HepG2 (cell line): ENCODE data around the gene INTS1. TPM values are rescaled to one million over a fixed set of nuclear protein-coding genes. Genes with fewer than 3 reads are reported as not detected.

ENCODE experiments used
- ATAC-seq: fragments of 200-7000 bp; cut with Tn5 transposase; 3 replicates; pipeline ENCODE4 v1.9.1; 2020; ENCODE audit warnings: mild to moderate bottlenecking, moderate library complexity
- BruUV-seq: library from RNA; stranded (reverse); fragments of 400-500 nt; replicated peaks from 2 replicates; lab custom pipeline; 2021; lab: Mats Ljungman, UMichigan
- CTCF ChIA-PET: fragments of 300-600 bp; formaldehyde crosslinking; extraction: SDS; loops from one replicate; lab custom pipeline; 2021; ENCODE audit warnings: low total read pairs, inconsistent platforms, low intra/inter-chr PET ratio; lab: Yijun Ruan, JAX
- POLR2A ChIA-PET: fragments of 350-600 bp; sonication (Branson Sonifier 250); formaldehyde crosslinking; loops from one replicate; lab custom pipeline; 2020; ENCODE audit warnings: antibody characterized with exemption, inconsistent platforms; lab: Yijun Ruan, JAX
- DNase-seq: peaks from one replicate; pipeline ENCODE4 v3.0.0-alpha.2; 2015; ENCODE audit warnings: low spot score
- FAIRE-seq: peaks from 3 replicates; lab custom pipeline; 2011; peaks lifted over from hg19 to GRCh38; lab: Jason Lieb, UNC
- H2AFZ ChIP-seq: one replicate; pipeline ENCODE4 v1.6.1; 2011; ENCODE audit warnings: low read length, inconsistent platforms
- H3K27ac ChIP-seq: fragments of 300-600 bp; 3 replicates; pipeline ENCODE4 v1.8.0; 2011; ENCODE audit warnings: mixed run types, mild to moderate bottlenecking, mixed read lengths, low read length, inconsistent platforms; ENCODE audit not compliant: insufficient read depth; ENCODE audit errors: extremely low read length
- H3K27me3 ChIP-seq, 2 experiments: fragments of 200-600 bp in 1 of 2; 2 replicates in 1 of 2; 3 replicates in 1 of 2; pipeline versions ENCODE4 v1.6.0 to v1.8.0; 2011; ENCODE audit warnings: low read length in 2 of 2, mild to moderate bottlenecking in 2 of 2, moderate library complexity in 2 of 2, inconsistent platforms in 1 of 2; ENCODE audit not compliant: insufficient read depth in 2 of 2, control insufficient read depth in 1 of 2
- H3K36me3 ChIP-seq, 2 experiments: fragments of 200-600 bp in 1 of 2; replicated peaks in 1 of 2; 2 replicates in 1 of 2; 3 replicates in 1 of 2; pipeline versions ENCODE4 v1.5.1 to v1.8.0; 2011; ENCODE audit warnings: low read length in 2 of 2, inconsistent platforms in 1 of 2; ENCODE audit not compliant: insufficient read depth in 2 of 2, control insufficient read depth in 1 of 2
- H3K4me1 ChIP-seq: 2 replicates; pipeline ENCODE4 v1.5.1; 2012; ENCODE audit warnings: low read length, inconsistent platforms; ENCODE audit not compliant: insufficient read depth
- H3K4me2 ChIP-seq: 2 replicates; pipeline ENCODE4 v1.6.0; 2011; ENCODE audit warnings: low read depth, low read length, inconsistent platforms
- H3K4me3 ChIP-seq, 3 experiments: fragments of 200-600 bp in 1 of 3; sonication (generic), shearing (Covaris generic) in 1 of 3; replicated peaks in 1 of 3; 2 replicates each; pipeline ENCODE4 v1.5.1; 2011 to 2016; ENCODE audit warnings: low read length in 3 of 3, inconsistent platforms in 2 of 3, low read depth in 2 of 3, mild to moderate bottlenecking in 2 of 3, control low read depth in 1 of 3, mixed read lengths in 1 of 3; ENCODE audit not compliant: insufficient read depth in 1 of 3
- H3K79me2 ChIP-seq: one replicate; pipeline ENCODE4 v1.6.1; 2011; ENCODE audit warnings: low read length, inconsistent platforms; ENCODE audit not compliant: insufficient read depth
- H3K9ac ChIP-seq: 2 replicates; pipeline ENCODE4 v1.6.0; 2011; ENCODE audit warnings: mild to moderate bottlenecking, low read depth, low read length, inconsistent platforms; ENCODE audit not compliant: insufficient read depth
- H3K9me3 ChIP-seq: 2 replicates; pipeline ENCODE4 v1.5.1; 2012; ENCODE audit warnings: mild to moderate bottlenecking, low read length
- H4K20me1 ChIP-seq: 2 replicates; pipeline ENCODE4 v1.6.0; 2011; ENCODE audit warnings: inconsistent platforms, mild to moderate bottlenecking, low read length, moderate library complexity; ENCODE audit not compliant: insufficient read depth
- HOXA7 ChIP-seq: sonication (generic); formaldehyde crosslinking; IDR thresholded peaks from 2 replicates; pipeline ENCODE4 v1.8.1; 2022; ENCODE audit warnings: mild to moderate bottlenecking, missing genetic modification reagents, moderate library complexity
- MTERF4 ChIP-seq: sonication (generic); formaldehyde crosslinking; IDR thresholded peaks from 2 replicates; pipeline ENCODE4 v1.8.0; 2023; ENCODE audit warnings: mild to moderate bottlenecking, missing genetic modification reagents
- NFIC ChIP-seq: IDR thresholded peaks from 2 replicates; pipeline ENCODE4 v1.6.1; 2012; ENCODE audit warnings: mild to moderate bottlenecking, low read length, inconsistent platforms
- POGZ ChIP-seq: sonication (generic); formaldehyde crosslinking; IDR thresholded peaks from 2 replicates; pipeline ENCODE4 v1.4.0; 2020; ENCODE audit warnings: mild to moderate bottlenecking, missing genetic modification reagents
- RFX3 ChIP-seq: IDR thresholded peaks from 2 replicates; pipeline ENCODE4 v1.6.1; 2016; ENCODE audit warnings: missing biosample characterization, missing genetic modification reagents
- ZBTB25 ChIP-seq: IDR thresholded peaks from 2 replicates; pipeline ENCODE4 v1.6.1; 2018; ENCODE audit warnings: missing genetic modification reagents
- ZNF383 ChIP-seq: sonication (generic); formaldehyde crosslinking; IDR thresholded peaks from 2 replicates; pipeline ENCODE4 v1.4.0; 2020; ENCODE audit warnings: missing genetic modification reagents, mild to moderate bottlenecking, borderline replicate concordance
- ZNF572 ChIP-seq: sonication (generic); formaldehyde crosslinking; IDR thresholded peaks from 2 replicates; pipeline ENCODE4 v1.5.1; 2020; ENCODE audit warnings: mild to moderate bottlenecking, missing genetic modification reagents
- ZNF775 ChIP-seq: sonication (generic); formaldehyde crosslinking; IDR thresholded peaks from 2 replicates; pipeline ENCODE4 v1.4.0; 2020; ENCODE audit warnings: missing genetic modification reagents, mild to moderate bottlenecking, moderate library complexity, borderline replicate concordance
- WGBS: methylation state at CpG from one replicate; pipeline ENCODE4 v1.1.6; 2017; ENCODE audit warnings: low lambda C conversion rate; 5-methylcytosine and 5-hydroxymethylcytosine counted together
- in situ Hi-C: cut with HindIII; loops from 2 replicates; pipeline ENCODE4 v1.10.0; 2017; ENCODE audit warnings: low pct_unique_long_range_greater_than_20kb; ENCODE audit not compliant: extremely low pct_ligation_motif_present
- intact Hi-C: fragments of 100-400 bp; cut with micrococcal nuclease; formaldehyde crosslinking; loops from one replicate; pipeline ENCODE4 v1.10.0; 2022; ENCODE audit not compliant: unreplicated experiment
- polyA plus RNA-seq, 8 experiments: library from polyadenylated mRNA; depleted of rRNA in 3 of 8; stranded (reverse) in 7 of 8; unstranded in 1 of 8; fragments of >200 nt; fragmentation: Illumina TruSeq in 4 of 8; extraction: Trizol in 4 of 8; gene quantifications; 2 replicates each; pipeline versions ENCODE4 v1.2.1 to v1.2.3, GENCODE V29; 2011 to 2016; ENCODE audit warnings: low read depth in 4 of 8, missing spikeins in 1 of 8, mixed read lengths in 1 of 8; ENCODE audit not compliant: insufficient read depth in 1 of 8
- total RNA-seq, 5 experiments: library from RNA; depleted of rRNA; stranded (reverse); fragments of >200 nt; fragmentation: Illumina TruSeq; extraction: Trizol; gene quantifications; 2 replicates each; pipeline ENCODE4 v1.2.3, GENCODE V29; 2016; ENCODE audit warnings: low read depth in 1 of 5

Gene INTS1
- total and polyA plus RNA-seq, 2 of the 13 experiments (the other 11 are each of a cell fraction or from before 2014, with no cell fraction given) = 13.7 to 29.0 TPM

GRCh38 chr7:1484569-1484968 lies 19.6 kb downstream of the INTS1 start:
- no peaks in the 10 kb centered on the region for H4K20me1 ChIP-seq
- peaks cover 24 to 34% of the 10 kb centered on the region in 2 experiments; a peak in 4 of 5 replicates for H3K36me3 ChIP-seq
- H2AFZ ChIP-seq = no peak overlapping the region
- ATAC-seq = no peak
- H3K27ac ChIP-seq = no peak overlapping the region
- POLR2A ChIA-PET = no interaction called here
- H3K27me3 ChIP-seq = no peaks in the 10 kb centered on the region
- no peaks in the 10 kb centered on the region for H3K4me1 ChIP-seq
- no TSS peak for BruUV-seq
- FAIRE-seq = no peak
- WGBS = 100% methylated on average over 2 of the region's 12 CpGs
- no peak overlapping the region for H3K9ac ChIP-seq
- no peak overlapping the region for H3K4me3 ChIP-seq
- DNase-seq = no peak
- intact Hi-C loops = no loop called here
- no peak overlapping the region for H3K4me2 ChIP-seq
- TF ChIP-seq ZNF383 (CRISPR knock-in tag) (no peak), NFIC (no peak), MTERF4 (CRISPR knock-in tag) (no peak), RFX3 (CRISPR knock-in tag) (no peak), ZNF775 (no peak), HOXA7 (CRISPR knock-in tag) (no peak), POGZ (CRISPR knock-in tag) (no peak), ZNF572 (CRISPR knock-in tag) (no peak), ZBTB25 (CRISPR knock-in tag) (no peak)
- in situ Hi-C loops = no loop called here
- H3K79me2 ChIP-seq = no peaks in the 10 kb centered on the region
- no peaks in the 10 kb centered on the region for H3K9me3 ChIP-seq
- CTCF ChIA-PET = no interaction called here
